GM06990 (cell line): Measurements from ENCODE around the gene SELENOO.
"Not testable (repeated sequence)": the region's sequence is repeated elsewhere in the genome, so short reads cannot be mapped to it uniquely, and the experiment has no call there.

Source experiments
- DNase-seq: peaks from one replicate; pipeline ENCODE4 v3.0.0-alpha.2; 2011; ENCODE audit not compliant: insufficient read length; ENCODE audit errors: extremely low read depth
- H3K27me3 ChIP-seq: replicated peaks from 2 replicates; pipeline ENCODE4 v1.6.0; 2011; ENCODE audit warnings: low read length; ENCODE audit not compliant: control insufficient read depth, insufficient read depth
- H3K36me3 ChIP-seq: 2 replicates; pipeline ENCODE4 v1.5.1; 2011; ENCODE audit warnings: low read length; ENCODE audit not compliant: control insufficient read depth, insufficient read depth
- H3K4me3 ChIP-seq: replicated peaks from 2 replicates; pipeline ENCODE4 v1.5.1; 2011; ENCODE audit warnings: low read depth, mild to moderate bottlenecking, control low read depth, low read length
- CTCF ChIP-seq: IDR thresholded peaks from 2 replicates; pipeline ENCODE4 v1.5.1; 2011; ENCODE audit warnings: low read length, control low read depth, mild to moderate bottlenecking, inconsistent platforms; ENCODE audit not compliant: insufficient read depth, poor library complexity, severe bottlenecking

Gene SELENOO

GRCh38 chr22:50167689-50168489 is 32.9 kb upstream of the SELENOO start:
- no peak for DNase-seq
- Histone ChIP-seq H3K4me3 (no peak overlapping the region), H3K27me3 (no peaks in the 10 kb centered on the region), H3K36me3 (no peaks in the 10 kb centered on the region)
- no peak for TF ChIP-seq CTCF

- DNase-seq, H3K36me3 ChIP-seq, H3K4me3 ChIP-seq, H3K27me3 ChIP-seq: not testable (repeated sequence)
These were observed 32.2 kb upstream of the SELENOO start for GRCh38 chr22:50168490-50169180.

DNA sequence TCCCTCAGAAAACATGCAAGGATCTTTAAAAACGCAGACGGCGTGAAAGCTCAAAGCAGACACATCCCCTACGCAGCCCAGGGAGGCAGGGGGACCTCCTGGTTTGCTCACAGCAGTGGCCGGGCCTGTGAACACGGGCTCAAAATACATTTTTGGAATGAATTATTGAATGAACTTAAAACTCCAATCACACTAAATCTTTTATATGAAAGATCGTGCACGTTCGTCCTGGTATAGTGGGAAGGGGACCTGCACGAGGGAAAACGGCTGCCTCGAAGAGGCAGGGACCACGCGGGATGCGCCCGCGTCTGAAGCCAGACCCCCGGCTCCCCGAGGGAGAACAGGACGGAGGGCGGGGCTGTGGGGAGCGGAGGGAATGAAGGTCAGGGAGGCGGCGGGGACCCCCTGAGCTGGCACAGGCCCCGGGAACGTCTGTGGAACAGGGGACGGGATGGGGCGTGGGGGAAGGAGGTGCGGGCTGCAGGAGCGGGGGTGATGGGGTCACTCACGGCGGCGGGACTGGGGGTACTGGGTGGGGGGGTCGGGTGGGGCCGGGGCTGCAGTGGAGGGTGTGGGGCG is 31.5 kb upstream of the SELENOO start:
- Histone ChIP-seq H3K36me3 (no peaks in the 10 kb centered on the region), H3K27me3 (no peaks in the 10 kb centered on the region), H3K4me3 (no peak overlapping the region)
- DNase-seq: no peak
- TF ChIP-seq CTCF: no peak

DNA sequence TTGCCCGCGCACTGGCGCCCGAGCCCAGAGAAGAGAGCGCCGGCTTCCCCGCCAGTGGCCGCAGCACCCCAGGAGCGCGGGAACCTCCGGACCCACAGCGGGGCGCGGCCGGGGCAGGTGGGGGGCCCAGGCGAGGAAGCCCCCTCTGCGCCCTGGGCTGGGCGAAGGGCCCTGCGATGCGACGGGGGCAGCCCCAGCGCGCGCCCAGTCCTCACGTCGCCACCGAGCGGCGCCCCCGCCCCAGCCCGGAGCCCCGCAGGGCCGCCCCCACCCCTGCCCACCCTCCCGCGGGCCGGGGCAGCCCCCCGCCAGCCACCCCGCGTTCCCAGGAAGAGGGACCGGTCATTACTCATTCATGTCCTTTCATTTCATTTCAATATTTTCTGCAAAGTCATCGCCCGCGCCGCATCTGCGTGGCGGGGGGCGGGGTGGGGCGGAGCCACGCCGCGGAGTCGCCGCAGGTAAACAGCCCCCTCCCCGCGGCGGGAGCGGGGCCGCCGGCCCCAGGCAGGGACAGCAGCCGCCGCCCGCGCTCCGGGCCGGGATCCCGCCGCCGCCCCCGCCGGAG is 31.0 kb upstream of the SELENOO start:
- Histone ChIP-seq H3K4me3 (peak overlapping the region; percentile 45), H3K27me3 (no peaks in the 10 kb centered on the region), H3K36me3 (no peaks in the 10 kb centered on the region)
- DNase-seq: peak; percentile 41
- TF ChIP-seq CTCF: no peak

DNA sequence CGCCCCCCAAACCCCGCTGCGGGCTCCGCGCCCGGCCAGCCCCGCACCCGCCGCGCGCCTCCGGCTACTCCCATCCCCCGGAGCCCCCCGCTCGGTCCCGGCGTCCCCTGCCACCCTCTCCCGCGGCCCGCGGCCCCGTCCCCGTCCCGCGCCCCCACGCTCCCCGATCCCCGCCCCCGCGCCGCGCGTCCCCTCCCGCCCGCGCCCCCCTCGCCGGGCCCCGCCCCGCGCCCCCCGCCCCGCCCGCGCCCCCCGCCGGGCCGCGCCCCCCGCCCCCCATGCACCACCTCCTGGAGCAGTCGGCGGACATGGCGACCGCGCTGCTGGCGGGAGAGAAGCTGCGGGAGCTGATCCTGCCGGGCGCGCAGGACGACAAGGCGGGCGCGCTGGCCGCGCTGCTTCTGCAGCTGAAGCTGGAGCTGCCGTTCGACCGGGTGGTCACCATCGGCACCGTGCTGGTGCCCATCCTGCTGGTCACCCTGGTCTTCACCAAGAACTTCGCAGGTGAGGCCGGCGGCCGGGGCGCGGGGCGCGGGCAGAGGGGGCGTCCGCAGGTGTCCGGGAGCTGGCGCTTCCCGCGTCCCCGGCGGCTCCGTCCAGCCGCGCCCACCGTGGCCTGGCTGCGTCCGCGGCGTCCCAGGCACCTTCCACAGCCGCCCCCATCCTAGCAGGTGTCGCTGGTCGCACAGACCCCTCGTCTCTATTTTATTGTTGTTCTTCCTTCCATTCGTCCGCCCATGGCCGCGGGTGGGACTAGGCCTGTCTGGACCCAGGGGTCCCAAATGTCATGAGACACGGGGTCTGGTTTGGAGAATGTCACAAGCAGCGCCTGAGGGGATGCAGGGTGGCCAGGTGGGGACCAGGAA is 30.1 kb upstream of the SELENOO start, which contains the start of gene PANX2:
Gene PANX2 (plus strand): TSS at position 279 of the 866 bp plus-strand sequence. CDS start 0 bp downstream, at position 279.
- no peaks in the 10 kb centered on the region for H3K36me3 ChIP-seq
- DNase-seq: no peak

More for the DNA sequence above, 30.1 kb upstream of the SELENOO start, which contains the start of gene PANX2:
- Histone ChIP-seq H3K27me3 (no peaks in the 10 kb centered on the region), H3K4me3 (peak within 1 kb of the TSS; percentile 45)
- no peak for TF ChIP-seq CTCF
